K562 (cell line): Measurements from ENCODE around the gene MTO1. TPM values are rescaled to one million over a fixed set of nuclear protein-coding genes. Genes with fewer than 3 reads are reported as not detected.

Experiments used
- BCL6 ChIP-seq: fragments of 250-450 bp; sonication (Bioruptor Pico); IDR thresholded peaks from 2 replicates; pipeline ENCODE4 v1.4.0; 2020
- CBX2 ChIP-seq: fragments of 200-600 bp; sonication (generic); IDR thresholded peaks from one replicate; pipeline ENCODE4 v1.6.1; 2012; ENCODE audit warnings: mild to moderate bottlenecking, low read length, inconsistent platforms; ENCODE audit not compliant: insufficient read depth, poor library complexity, severe bottlenecking
- CREB5 ChIP-seq: fragments of 250-450 bp; sonication (Bioruptor Pico); IDR thresholded peaks from 2 replicates; pipeline ENCODE4 v1.5.0; 2020; ENCODE audit warnings: mild to moderate bottlenecking
- DDX20 ChIP-seq: fragments of 450-650 bp; IDR thresholded peaks from 2 replicates; pipeline ENCODE4 v1.6.1; 2016; ENCODE audit warnings: missing genetic modification characterization, low read depth, mild to moderate bottlenecking, missing compliant biosample characterization, moderate library complexity
- HDGF ChIP-seq: fragments of 450-650 bp; IDR thresholded peaks from 2 replicates; pipeline ENCODE4 v1.6.1; 2016
- JUNB ChIP-seq: fragments of 450-650 bp; formaldehyde crosslinking; conservative IDR thresholded peaks from 2 replicates; pipeline ENCODE4 v1.4.0; 2020; ENCODE audit warnings: mild to moderate bottlenecking
- MEF2A ChIP-seq: IDR thresholded peaks from 2 replicates; pipeline ENCODE4 v1.6.1; 2011; ENCODE audit warnings: low read depth, mild to moderate bottlenecking, low read length, moderate library complexity; ENCODE audit not compliant: control insufficient read depth
- NCOA1 ChIP-seq: fragments of 450-650 bp; IDR thresholded peaks from 2 replicates; pipeline ENCODE4 v1.6.1; 2016; ENCODE audit warnings: low read depth
- PBX2 ChIP-seq, 2 experiments: IDR thresholded peaks in 1 of 2; conservative IDR thresholded peaks in 1 of 2; 2 replicates each; pipeline ENCODE4 v1.6.1; 2016; ENCODE audit warnings: low read depth in 2 of 2, mild to moderate bottlenecking in 1 of 2, missing compliant biosample characterization in 1 of 2, missing genetic modification characterization in 1 of 2, moderate library complexity in 1 of 2
- POLR3A ChIP-seq: IDR thresholded peaks from 2 replicates; pipeline ENCODE4 v1.6.1; 2011; ENCODE audit warnings: borderline replicate concordance, mild to moderate bottlenecking, moderate library complexity; ENCODE audit not compliant: insufficient read length, insufficient read depth; ENCODE audit errors: extremely low read depth
- PTBP1 ChIP-seq: fragments of 200-400 bp; formaldehyde crosslinking; IDR thresholded peaks from 2 replicates; pipeline ENCODE4 v1.6.1; 2017; ENCODE audit warnings: low read depth, low read length
- RHOXF2B ChIP-seq: fragments of 250-450 bp; sonication (Bioruptor Pico); conservative IDR thresholded peaks from 2 replicates; pipeline ENCODE4 v1.5.1; 2021
- SETDB1 ChIP-seq: IDR thresholded peaks from one replicate; pipeline ENCODE4 v1.6.1; 2012; ENCODE audit warnings: low read length, control low read depth, inconsistent platforms
- SFPQ ChIP-seq: fragments of 200-400 bp; formaldehyde crosslinking; IDR thresholded peaks from 2 replicates; pipeline ENCODE4 v1.6.1; 2017; ENCODE audit warnings: mild to moderate bottlenecking, low read depth, low read length, moderate library complexity
- ZBTB1 ChIP-seq: sonication (generic); formaldehyde crosslinking; IDR thresholded peaks from 2 replicates; pipeline ENCODE4 v1.8.1; 2023; ENCODE audit warnings: missing genetic modification reagents, low read depth, mild to moderate bottlenecking, borderline replicate concordance
- ZNF121 ChIP-seq: sonication (generic); formaldehyde crosslinking; conservative IDR thresholded peaks from 2 replicates; pipeline ENCODE4 v1.8.0; 2022; ENCODE audit warnings: missing genetic modification reagents
- ZNF212 ChIP-seq: fragments of 450-650 bp; formaldehyde crosslinking; IDR thresholded peaks from 2 replicates; pipeline ENCODE4 v1.4.0; 2020; ENCODE audit warnings: mild to moderate bottlenecking
- ZNF3 ChIP-seq: fragments of 250-450 bp; sonication (Bioruptor Pico); IDR thresholded peaks from 2 replicates; pipeline ENCODE4 v1.5.0; 2021; ENCODE audit warnings: mild to moderate bottlenecking, moderate library complexity
- ZNF384 ChIP-seq: IDR thresholded peaks from 2 replicates; pipeline ENCODE4 v1.6.1; 2012; ENCODE audit warnings: low read depth, low read length, improper control_type of control experiment
- ZNF551 ChIP-seq: fragments of 250-450 bp; sonication (Bioruptor Pico); IDR thresholded peaks from 2 replicates; pipeline ENCODE4 v1.5.0; 2021; ENCODE audit warnings: mild to moderate bottlenecking, moderate library complexity
- ZNF584 ChIP-seq: fragments of 200-800 bp; sonication (Bioruptor generic); IDR thresholded peaks from 2 replicates; pipeline ENCODE4 v1.6.1; 2016; ENCODE audit warnings: low read depth, mild to moderate bottlenecking, missing genetic modification characterization, missing compliant biosample characterization
- ZNF695 ChIP-seq: fragments of 450-650 bp; formaldehyde crosslinking; IDR thresholded peaks from 2 replicates; pipeline ENCODE4 v1.4.0; 2020; ENCODE audit warnings: mild to moderate bottlenecking, moderate library complexity
- polyA plus RNA-seq, 8 experiments: library from polyadenylated mRNA; depleted of rRNA in 4 of 8; stranded (reverse) in 5 of 8; unstranded in 3 of 8; fragments of >200 nt; fragmentation: Nextera tagmentation in 2 of 8; fragmentation: Illumina TruSeq in 1 of 8; extraction: Ambion mirVana in 2 of 8; extraction: Trizol in 1 of 8; gene quantifications; 2 replicates each; pipeline versions ENCODE4 v1.2.1 to v1.2.3, GENCODE V29; 2011 to 2014; ENCODE audit warnings: inconsistent platforms in 1 of 8, missing spikeins in 1 of 8
- total RNA-seq, 7 experiments: library from RNA; depleted of rRNA in 6 of 7; stranded (reverse); fragments of >200 nt in 6 of 7; fragmentation: Illumina TruSeq in 2 of 7; extraction: Trizol in 2 of 7; gene quantifications; 2 replicates each; pipeline versions ENCODE4 v1.2.1 to v1.2.3, GENCODE V29; 2011 to 2021; ENCODE audit warnings: low replicate concordance in 1 of 7

The MTO1 gene
- total and polyA plus RNA-seq, 9 of the 15 experiments (the other 6 are each of a cell fraction or from before 2014, with no cell fraction given) = 33.4 to 62.3 (median 50.6) TPM

- TF ChIP-seq PBX2 (CRISPR knock-in tag; IDR thresholded peaks at IDR 0.05; ENCODE audit: low read depth) = no peak
- no peak for TF ChIP-seq PBX2 (tag; conservative IDR thresholded peaks at IDR 0.05; ENCODE audit: low read depth)
- TF ChIP-seq CBX2 = no peak
- no peak for TF ChIP-seq ZNF695 (CRISPR knock-in tag)
- no peak for TF ChIP-seq SFPQ
- no peak for TF ChIP-seq MEF2A
- no peak for TF ChIP-seq HDGF
- TF ChIP-seq SETDB1 = no peak
- TF ChIP-seq DDX20 (tag) = no peak
- TF ChIP-seq NCOA1 = peak; percentile 50; the same call in 1 of the 2 replicates
- no peak for TF ChIP-seq BCL6 (CRISPR knock-in tag)
- TF ChIP-seq ZNF384 = peak; percentile 11; the same call in 1 of the 2 replicates
- TF ChIP-seq ZNF551 (CRISPR knock-in tag) = no peak
- TF ChIP-seq ZNF121 (CRISPR knock-in tag) = no peak
- no peak for TF ChIP-seq POLR3A
- no peak for TF ChIP-seq ZNF584 (CRISPR knock-in tag)
- no peak for TF ChIP-seq PTBP1
- no peak for TF ChIP-seq ZBTB1 (CRISPR knock-in tag)
- TF ChIP-seq ZNF212 (CRISPR knock-in tag) = no peak
- no peak for TF ChIP-seq CREB5 (CRISPR knock-in tag)
- no peak for TF ChIP-seq ZNF3 (CRISPR knock-in tag)
- no peak for TF ChIP-seq JUNB
- TF ChIP-seq RHOXF2B (CRISPR knock-in tag) = no peak
Measured at GRCh38 chr6:73461537-73462350, at the start of gene MTO1 (continued).
